ENCODE measurements around the gene TNFAIP2. TPM values are rescaled to one million over a fixed set of nuclear protein-coding genes. Genes with fewer than 3 reads are reported as not detected.

Gene TNFAIP2
- total and polyA plus RNA-seq, 9 of the 15 experiments (the other 6 are each of a cell fraction or from before 2014, with no cell fraction given) = 22.6 to 68.6 (median 44.6) TPM

GRCh38 chr14:103172921-103173320, 49.7 kb downstream of the TNFAIP2 start:
- Histone ChIP-seq H2AFZ (ENCODE audit: low read depth, low read length) (no peak overlapping the region), H3K27me3 (ENCODE audit: control insufficient read depth in 2 of 2, insufficient read depth in 2 of 2, low read length in 2 of 2) (no peaks in the 10 kb centered on the region), H3K36me3 (ENCODE audit: control insufficient read depth, insufficient read depth, low read length) (no peaks in the 10 kb centered on the region), H3K9ac (ENCODE audit: insufficient read depth in 1 of 2, low read depth in 2 of 2, low read length in 2 of 2) (no peak overlapping the region), H3K4me3 (no peak overlapping the region), H3K9me1 (ENCODE audit: control insufficient read depth, insufficient read depth, low read length) (no peaks in the 10 kb centered on the region), H3K9me3 (replicated peaks; ENCODE audit: control insufficient read depth, insufficient read depth, low read depth, low read length) (peaks cover 2% of the 10 kb centered on the region; the same call in 1 of the 2 replicates), H3K79me2 (ENCODE audit: control insufficient read depth, insufficient read depth, low read length) (no peaks in the 10 kb centered on the region), H3K4me1 (replicated peaks in 1 of 2; ENCODE audit: control insufficient read depth in 2 of 2, insufficient read depth in 2 of 2, low read length in 2 of 2) (no peaks in the 10 kb centered on the region), H3K27ac (ENCODE audit: extremely low read depth, low read depth, low read length) (no peak overlapping the region), H3K4me2 (ENCODE audit: insufficient read depth, low read length) (no peak overlapping the region), H4K20me1 (replicated peaks; ENCODE audit: control insufficient read depth, insufficient read depth, low read length) (no peaks in the 10 kb centered on the region)
- ATAC-seq = no peak
- no TSS peak for BruUV-seq (replicated peaks)
- no peak for FAIRE-seq
- ChIA-PET POLR2A (no interaction called here), CTCF (ENCODE audit: low intra/inter-chr PET ratio) (no interaction called here)
- no peak for DNase-seq (ENCODE audit: extremely low read depth in 1 of 4, low spot score in 3 of 4)
- no peak for TF ChIP-seq GMEB1 (CRISPR knock-in tag; IDR thresholded peaks at IDR 0.05)
- TF ChIP-seq MBD1 (CRISPR knock-in tag; IDR thresholded peaks at IDR 0.05) = no peak
- no peak for TF ChIP-seq BRD9 (IDR thresholded peaks at IDR 0.05; ENCODE audit: low read depth, partially characterized antibody)
- no peak for TF ChIP-seq NR2C2 (CRISPR knock-in tag; IDR thresholded peaks at IDR 0.05)
- TF ChIP-seq NR2C2 (tag; IDR thresholded peaks at IDR 0.05) = no peak
- no peak for TF ChIP-seq BRF1 (IDR thresholded peaks at IDR 0.05; ENCODE audit: borderline replicate concordance, extremely low read depth, insufficient read length)
- no peak for TF ChIP-seq TAF15 (IDR thresholded peaks at IDR 0.05; ENCODE audit: low read depth, low read length)
- TF ChIP-seq BRD4 (IDR thresholded peaks at IDR 0.05) = no peak
- no peak for TF ChIP-seq ZNF507 (tag; conservative IDR thresholded peaks at IDR 0.05)
- no peak for TF ChIP-seq IRF2 (CRISPR knock-in tag; IDR thresholded peaks at IDR 0.05)
- TF ChIP-seq REST (IDR thresholded peaks at IDR 0.05; ENCODE audit: borderline replicate concordance) = no peak
- no peak for TF ChIP-seq REST (CRISPR knock-in tag; IDR thresholded peaks at IDR 0.05; ENCODE audit: low read depth)
- in situ Hi-C loops (cut with MboI) (no loop called here), intact Hi-C loops (cut with micrococcal nuclease) (no loop called here)
- 4% methylated on average over 4 of the region's 5 CpGs for WGBS (ENCODE audit: insufficient coverage, low coverage, missing lambda C conversion rate)

Measured in K562 (cell line).